ENCODE results near the gene BARX1. TPM values are rescaled to one million over a fixed set of nuclear protein-coding genes. Genes with fewer than 3 reads are reported as not detected.

BARX1 gene
- total and polyA plus RNA-seq, 7 donors = 0.23 TPM; not detected in 6

DNA sequence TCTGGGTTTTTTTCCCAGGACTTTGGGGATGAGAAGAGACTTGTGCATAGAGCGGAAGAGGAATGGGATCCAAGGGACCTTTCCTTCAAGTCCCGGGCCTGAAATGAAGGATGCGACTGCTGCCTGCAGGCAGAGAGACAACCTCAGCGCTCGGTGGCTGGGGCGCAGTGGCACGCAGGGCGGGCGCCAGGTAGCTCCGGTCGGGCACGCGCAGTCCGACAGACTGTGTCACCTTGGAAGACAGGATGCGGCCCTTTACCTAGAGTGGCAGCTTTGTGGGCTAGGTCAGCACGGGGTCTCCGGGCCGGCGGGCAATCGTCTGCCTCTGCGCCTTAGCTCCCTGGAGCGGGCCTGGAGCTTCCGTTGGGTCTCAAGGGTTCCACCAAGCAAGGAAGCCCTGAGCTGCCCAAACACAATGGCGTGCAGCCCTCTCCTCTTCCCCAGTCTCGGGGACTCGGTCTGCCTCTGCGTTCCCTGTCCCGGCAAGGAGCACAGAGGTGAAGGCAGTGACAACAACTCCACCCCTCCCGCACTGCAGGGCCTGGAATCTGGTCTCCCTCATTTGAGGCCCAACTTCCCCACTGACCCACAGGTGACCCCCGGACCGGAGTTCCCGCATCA, 6.0 kb downstream of the BARX1 start:
- intact Hi-C loops (cut with DNase I) = no loop called here
- 6 to 12% methylated on average over 32 of the region's 32 CpGs for WGBS, 2 donors
- Histone ChIP-seq H3K27ac (no peak overlapping the region), H3K36me3 (no peaks in the 10 kb centered on the region), H3K27me3 (peaks cover 66 to 100% (median 99%) of the 10 kb centered on the region in 3 donors), H3K4me3 (no peak overlapping the region), H3K9me3 (no peaks in the 10 kb centered on the region), H3K4me1 (peaks cover 0 to 58% (median 50%) of the 10 kb centered on the region in 4 donors)
- TF ChIP-seq CTCF (IDR thresholded peaks at IDR 0.05) (no peak), POLR2A (IDR thresholded peaks at IDR 0.05) (no peak)
- DNase-seq = no peak

DNA sequence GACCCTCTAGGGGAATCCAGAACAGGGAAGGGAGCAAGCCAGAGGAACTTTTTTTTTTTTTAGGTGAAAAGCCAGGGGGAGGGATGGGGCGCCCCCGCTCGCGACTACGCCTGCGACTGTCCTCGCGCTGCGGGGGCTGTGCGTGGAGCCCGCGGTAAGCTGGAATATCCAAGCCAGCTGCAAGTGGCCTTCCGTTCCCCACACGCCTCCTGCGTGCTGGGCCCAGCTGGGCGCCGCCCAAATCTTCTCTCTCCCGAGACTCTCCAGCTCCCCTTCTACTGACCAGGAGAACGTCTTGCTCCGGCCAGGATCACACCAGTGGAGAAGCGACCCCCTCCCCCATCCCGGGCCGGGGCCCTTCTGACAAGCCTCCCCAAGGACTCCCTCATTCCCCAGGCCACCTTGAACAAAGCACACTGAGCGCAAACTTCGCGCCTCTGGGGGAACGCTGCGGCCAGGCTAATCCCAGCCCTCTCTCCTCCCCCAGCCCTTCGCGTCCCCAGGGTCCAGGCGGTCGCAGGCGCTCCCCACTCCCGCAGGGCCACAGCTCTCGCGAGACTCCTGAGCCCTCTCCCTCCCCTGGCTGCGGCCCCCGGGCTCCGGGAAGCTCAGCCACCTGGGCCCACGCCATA, 6.6 kb downstream of the BARX1 start:
- H3K4me3 ChIP-seq = no peak overlapping the region
- intact Hi-C loops (cut with DNase I) = no loop called here
- 4 to 7% methylated on average over 40 of the region's 40 CpGs for WGBS, 2 donors
- no peak overlapping the region for H3K27ac ChIP-seq
- H3K4me1 ChIP-seq = peaks cover 0 to 52% (median 44%) of the 10 kb centered on the region in 4 donors
- H3K36me3 ChIP-seq = no peaks in the 10 kb centered on the region
- H3K27me3 ChIP-seq = peaks cover 64 to 100% (median 99%) of the 10 kb centered on the region in 3 donors
- no peak for TF ChIP-seq EP300 (IDR thresholded peaks at IDR 0.05)
- TF ChIP-seq POLR2A (IDR thresholded peaks at IDR 0.05) = no peak
- no peak for TF ChIP-seq POLR2AphosphoS5 (IDR thresholded peaks at IDR 0.05)
- no peak for TF ChIP-seq CTCF (IDR thresholded peaks at IDR 0.05)
- no peak for DNase-seq
- no peaks in the 10 kb centered on the region for H3K9me3 ChIP-seq

- intact Hi-C loops (cut with DNase I) = no loop called here
- no peak overlapping the region for H3K4me3 ChIP-seq
- peaks cover 0 to 42% (median 34%) of the 10 kb centered on the region in 4 donors for H3K4me1 ChIP-seq
- H3K27me3 ChIP-seq = peaks cover 62 to 100% (median 99%) of the 10 kb centered on the region in 3 donors
- no peaks in the 10 kb centered on the region for H3K36me3 ChIP-seq
- WGBS, 2 donors = 9 to 10% methylated on average over 13 of the region's 13 CpGs
- no peak for TF ChIP-seq CTCF (IDR thresholded peaks at IDR 0.05)
- no peak for TF ChIP-seq EP300 (IDR thresholded peaks at IDR 0.05)
- no peak for TF ChIP-seq POLR2AphosphoS5 (IDR thresholded peaks at IDR 0.05)
- TF ChIP-seq POLR2A (IDR thresholded peaks at IDR 0.05) = no peak
- DNase-seq = no peak
- H3K9me3 ChIP-seq = no peaks in the 10 kb centered on the region
- no peak overlapping the region for H3K27ac ChIP-seq
These were observed 7.6 kb downstream of the BARX1 start for GRCh38 chr9:93947409-93948070.

DNA sequence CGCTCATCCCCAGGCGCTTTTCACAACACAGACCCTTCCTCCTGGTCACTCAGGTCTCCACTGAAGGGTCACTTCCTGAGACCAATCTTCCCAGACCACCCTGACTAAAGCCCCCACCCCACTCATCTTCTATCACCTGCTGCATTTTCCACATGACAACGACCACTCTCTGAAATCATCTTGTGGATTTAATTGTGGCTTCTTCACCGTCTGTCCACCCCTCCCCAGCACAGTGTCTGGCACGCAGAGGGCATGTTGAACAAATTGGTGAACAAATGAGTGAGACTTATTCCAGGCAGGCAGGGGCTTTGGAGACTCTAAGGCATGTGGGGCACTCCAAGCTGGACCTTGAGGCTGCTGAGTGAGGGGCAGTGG, 8.8 kb downstream of the BARX1 start:
- Histone ChIP-seq H3K4me1 (peaks cover 0 to 30% (median 22%) of the 10 kb centered on the region in 4 donors), H3K36me3 (no peaks in the 10 kb centered on the region), H3K27me3 (peaks cover 51 to 99% (median 94%) of the 10 kb centered on the region in 3 donors), H3K27ac (no peak overlapping the region), H3K9me3 (no peaks in the 10 kb centered on the region), H3K4me3 (peak overlapping the region in 3 of 4 donors; percentile 17 to 30 (median 21))
- TF ChIP-seq CTCF (IDR thresholded peaks at IDR 0.05) = no peak
- no peak for TF ChIP-seq POLR2A (IDR thresholded peaks at IDR 0.05)
- no peak for TF ChIP-seq POLR2AphosphoS5 (IDR thresholded peaks at IDR 0.05)
- TF ChIP-seq EP300 (IDR thresholded peaks at IDR 0.05) = no peak
- intact Hi-C loops (cut with DNase I) = no loop called here
- DNase-seq = no peak
- WGBS, 2 donors = 3 to 6% methylated on average over 5 of the region's 5 CpGs
